AG09309 (cell line): ENCODE results near the gene ECHDC3.
"Not testable (repeated sequence)": the region's sequence is repeated elsewhere in the genome, so short reads cannot be mapped to it uniquely, and the experiment has no call there.

Experiments used
- DNase-seq: peaks from one replicate; pipeline ENCODE4 v3.0.0-alpha.2; 2010; ENCODE audit warnings: low read depth
- H3K4me3 ChIP-seq: 2 replicates; pipeline ENCODE4 v1.5.1; 2011; ENCODE audit warnings: mild to moderate bottlenecking, low read depth, low read length, moderate library complexity; ENCODE audit not compliant: control insufficient read depth
- TF ChIP-seq, protein P1 (sequence below): IDR thresholded peaks from 2 replicates; pipeline ENCODE4 v1.5.1; 2011; ENCODE audit warnings: mild to moderate bottlenecking, low read depth, low read length, inconsistent platforms; ENCODE audit not compliant: insufficient read depth, control insufficient read depth; ENCODE audit errors: missing control alignments

Gene ECHDC3

GRCh38 chr10:11707624-11708350 lies 34.4 kb upstream of the ECHDC3 start:
- DNase-seq, result no peak
- no peak overlapping the region for H3K4me3 ChIP-seq
- TF ChIP-seq, protein P1, sequence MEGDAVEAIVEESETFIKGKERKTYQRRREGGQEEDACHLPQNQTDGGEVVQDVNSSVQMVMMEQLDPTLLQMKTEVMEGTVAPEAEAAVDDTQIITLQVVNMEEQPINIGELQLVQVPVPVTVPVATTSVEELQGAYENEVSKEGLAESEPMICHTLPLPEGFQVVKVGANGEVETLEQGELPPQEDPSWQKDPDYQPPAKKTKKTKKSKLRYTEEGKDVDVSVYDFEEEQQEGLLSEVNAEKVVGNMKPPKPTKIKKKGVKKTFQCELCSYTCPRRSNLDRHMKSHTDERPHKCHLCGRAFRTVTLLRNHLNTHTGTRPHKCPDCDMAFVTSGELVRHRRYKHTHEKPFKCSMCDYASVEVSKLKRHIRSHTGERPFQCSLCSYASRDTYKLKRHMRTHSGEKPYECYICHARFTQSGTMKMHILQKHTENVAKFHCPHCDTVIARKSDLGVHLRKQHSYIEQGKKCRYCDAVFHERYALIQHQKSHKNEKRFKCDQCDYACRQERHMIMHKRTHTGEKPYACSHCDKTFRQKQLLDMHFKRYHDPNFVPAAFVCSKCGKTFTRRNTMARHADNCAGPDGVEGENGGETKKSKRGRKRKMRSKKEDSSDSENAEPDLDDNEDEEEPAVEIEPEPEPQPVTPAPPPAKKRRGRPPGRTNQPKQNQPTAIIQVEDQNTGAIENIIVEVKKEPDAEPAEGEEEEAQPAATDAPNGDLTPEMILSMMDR, result no peak

DNA sequence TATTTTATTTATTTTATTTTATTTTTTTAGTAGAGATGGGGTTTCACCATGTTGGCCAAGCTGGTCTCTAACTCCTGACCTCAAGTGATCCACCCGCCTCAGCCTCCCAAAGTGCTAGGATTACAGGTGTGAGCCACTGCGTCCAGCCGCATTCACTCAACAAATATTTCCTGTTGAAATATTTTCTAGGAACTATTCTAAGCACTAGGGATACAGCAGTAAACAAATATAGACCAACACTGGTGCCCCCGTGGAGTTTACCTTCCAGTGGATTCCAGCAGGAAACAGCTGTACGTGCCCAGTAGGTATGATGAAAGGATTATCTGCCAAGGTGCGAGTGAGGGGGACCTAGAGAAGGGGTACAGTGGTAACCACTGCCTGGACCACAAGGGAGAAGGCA lies 33.4 kb upstream of the ECHDC3 start:
- DNase-seq, H3K4me3 ChIP-seq: not testable (repeated sequence)

- H3K4me3 ChIP-seq, result no peak overlapping the region
- TF ChIP-seq, protein P1, result no peak
- DNase-seq, result no peak
Observed at GRCh38 chr10:11712744-11713143, 29.4 kb upstream of the ECHDC3 start.

DNA sequence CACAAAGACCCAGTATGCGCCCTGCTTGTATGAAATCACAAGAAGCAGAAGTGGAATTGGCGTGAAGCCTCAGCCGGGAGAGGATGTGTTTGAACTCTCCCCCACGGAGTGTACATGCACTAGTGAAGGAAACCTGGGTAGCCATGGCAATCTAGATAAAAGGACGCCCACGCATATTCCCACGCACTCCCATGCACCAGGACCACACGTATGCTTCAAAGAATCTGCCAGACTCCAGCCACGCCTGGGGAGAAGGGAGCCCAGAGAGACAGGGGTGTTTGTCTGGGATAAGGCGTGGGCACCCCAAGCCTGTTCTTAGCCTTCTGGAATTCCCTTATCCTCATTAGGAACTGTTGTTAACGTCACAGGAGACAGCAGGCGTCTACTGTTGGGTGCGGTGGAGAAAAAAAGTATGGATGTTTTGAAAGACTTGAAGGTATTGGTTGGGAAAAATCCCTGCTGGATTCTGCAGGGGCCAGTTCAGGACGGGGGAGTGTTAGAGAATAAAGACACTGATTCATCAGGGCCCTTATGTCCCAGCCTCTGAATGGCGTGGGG lies 28.9 kb upstream of the ECHDC3 start:
- H3K4me3 ChIP-seq, result no peak overlapping the region
- TF ChIP-seq, protein P1, result no peak
- no peak for DNase-seq

- TF ChIP-seq, protein P1, result no peak
- no peak for DNase-seq
- H3K4me3 ChIP-seq, result no peak overlapping the region
Observed at GRCh38 chr10:11713963-11714362, 28.2 kb upstream of the ECHDC3 start.

GRCh38 chr10:11714750-11715365 lies 27.3 kb upstream of the ECHDC3 start:
- H3K4me3 ChIP-seq, result no peak overlapping the region
- DNase-seq, result no peak
- TF ChIP-seq, protein P1, result no peak

DNA sequence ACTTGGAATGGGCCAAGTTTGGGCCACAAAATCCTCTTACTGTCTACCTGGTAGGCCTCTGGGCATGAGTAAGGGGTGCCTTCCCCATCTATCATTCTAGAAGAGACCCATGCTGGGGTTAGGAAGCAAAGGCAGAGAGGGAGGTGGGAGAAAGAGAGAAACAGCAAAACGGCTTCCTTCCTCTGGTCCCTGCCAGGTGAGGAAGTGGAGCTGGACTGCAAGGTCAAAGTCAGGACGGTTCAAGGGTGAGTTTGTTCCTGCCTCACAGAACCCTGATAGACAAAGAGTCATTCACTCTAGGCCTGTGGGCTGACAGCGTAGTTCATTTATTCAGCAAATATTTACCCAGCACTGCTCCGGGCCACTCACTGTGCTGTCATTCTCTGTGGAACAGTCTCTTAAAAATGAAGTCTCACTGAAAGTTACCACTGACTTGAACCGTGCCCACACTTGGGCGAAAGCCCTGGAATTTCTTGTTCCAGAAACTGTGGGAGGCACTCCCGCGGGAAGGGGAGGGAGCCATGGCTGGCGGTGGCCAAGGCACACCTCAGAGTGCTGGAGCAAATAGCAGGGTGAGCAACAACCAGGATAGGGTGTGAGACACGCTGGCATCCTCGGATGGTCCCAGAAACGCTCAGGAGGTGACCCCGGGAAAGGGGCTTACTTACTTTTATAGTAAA lies 26.2 kb upstream of the ECHDC3 start:
- H3K4me3 ChIP-seq, result no peak overlapping the region
- DNase-seq, result no peak
- TF ChIP-seq, protein P1, result no peak
